Fibroblast of skin of left biceps (primary cell): Measurements from ENCODE around the gene FANCC.

Experiments used
- DNase-seq, 2 experiments: peaks; one replicate each; pipeline ENCODE4 v3.0.0-alpha.2; 2013; ENCODE audit warnings: low read depth in 2 of 2

The FANCC gene

GRCh38 chr9:95086564-95086955 lies 230.9 kb downstream of the FANCC start:
- DNase-seq = no peak

GRCh38 chr9:95085861-95086563 lies 231.5 kb downstream of the FANCC start:
- DNase-seq = no peak

GRCh38 chr9:95085036-95085770 lies 232.3 kb downstream of the FANCC start:
- no peak for DNase-seq

GRCh38 chr9:95084254-95084934 lies 233.1 kb downstream of the FANCC start:
- no peak for DNase-seq

DNA sequence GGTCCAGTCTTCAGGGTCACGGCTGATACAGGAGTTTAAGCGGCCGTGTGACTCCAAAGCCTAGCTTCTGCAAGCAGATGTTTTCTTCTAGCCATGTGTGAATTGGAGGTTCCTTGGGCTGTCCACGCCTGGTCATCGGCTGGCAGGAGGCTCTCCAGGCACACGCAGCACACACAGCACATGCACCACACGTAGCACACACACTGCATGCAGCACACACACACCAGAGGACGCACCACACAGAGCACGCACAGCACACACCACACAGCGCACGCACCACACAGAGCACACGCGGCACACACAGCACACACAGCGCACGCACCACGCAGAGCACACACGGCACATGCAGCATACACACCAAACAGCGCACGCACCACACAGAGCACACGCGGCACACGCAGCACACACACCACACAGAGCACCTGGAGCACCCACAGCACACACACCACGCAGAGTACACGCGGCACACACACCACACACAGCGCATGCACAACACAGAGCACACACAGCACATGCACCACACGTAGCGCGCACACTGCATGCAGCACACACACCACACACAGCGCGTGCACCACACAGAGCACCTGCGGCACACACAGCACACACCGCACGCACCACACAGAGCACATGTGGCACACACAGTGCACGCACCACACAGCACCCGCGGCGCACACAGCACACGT lies 234.3 kb downstream of the FANCC start:
- DNase-seq = no peak

- no peak for DNase-seq
Observed at GRCh38 chr9:95082401-95083084, 235.0 kb downstream of the FANCC start.

- DNase-seq = no peak
Observed at GRCh38 chr9:95081998-95082397, 235.5 kb downstream of the FANCC start.

DNA sequence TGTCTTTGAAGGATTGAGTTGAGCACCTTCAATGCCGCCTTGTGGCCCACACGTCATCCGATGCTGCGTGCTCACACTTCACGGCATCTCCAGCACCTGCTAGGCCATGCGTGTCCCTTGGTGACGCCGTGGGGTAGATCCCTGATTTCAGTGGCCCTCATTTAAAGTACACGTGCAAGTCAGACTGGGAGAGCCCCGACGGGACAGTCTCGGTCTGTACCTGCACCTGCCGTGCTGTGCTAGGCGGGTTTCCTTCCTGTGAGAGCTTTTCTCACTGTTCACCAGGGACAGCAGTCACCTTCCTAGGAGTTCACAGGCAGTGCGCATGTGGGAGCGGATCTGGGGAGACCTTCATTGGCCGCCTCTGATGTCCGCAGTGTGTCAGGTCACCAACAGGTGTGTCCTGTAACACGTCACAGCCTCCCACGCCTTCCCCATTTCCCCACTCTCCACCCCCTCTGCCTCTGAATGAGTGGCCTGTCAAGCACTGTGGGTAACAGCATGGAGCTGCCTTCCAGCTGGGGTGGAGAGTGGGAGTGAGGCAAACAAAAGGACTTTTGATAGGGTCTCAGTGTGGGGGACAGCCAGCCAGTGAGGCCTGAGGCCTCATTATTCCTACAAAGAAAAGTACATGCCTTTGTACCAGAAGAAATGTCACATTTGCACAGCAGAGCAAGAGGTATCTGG lies 236.4 kb downstream of the FANCC start:
- DNase-seq = no peak

DNA sequence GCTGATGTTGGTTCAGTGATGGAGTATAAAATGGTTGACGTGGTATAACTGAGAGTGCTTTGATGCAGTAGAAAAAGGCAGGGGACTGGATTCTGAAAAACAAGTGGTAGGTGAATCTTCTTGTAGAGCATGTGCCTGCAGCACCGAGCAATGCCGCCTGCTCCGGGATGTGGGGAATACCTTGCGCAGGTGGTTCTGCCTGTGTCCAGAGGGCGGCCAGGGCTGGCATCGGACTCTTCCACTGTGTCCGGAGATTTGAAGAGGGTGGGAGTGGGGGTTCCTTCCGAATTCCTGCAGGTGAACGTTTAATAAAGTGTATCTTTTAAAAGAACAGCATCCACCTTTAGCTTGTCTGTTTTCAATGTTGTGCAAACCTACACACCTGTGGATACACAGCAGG lies 238.0 kb downstream of the FANCC start:
- DNase-seq = no peak

DNA sequence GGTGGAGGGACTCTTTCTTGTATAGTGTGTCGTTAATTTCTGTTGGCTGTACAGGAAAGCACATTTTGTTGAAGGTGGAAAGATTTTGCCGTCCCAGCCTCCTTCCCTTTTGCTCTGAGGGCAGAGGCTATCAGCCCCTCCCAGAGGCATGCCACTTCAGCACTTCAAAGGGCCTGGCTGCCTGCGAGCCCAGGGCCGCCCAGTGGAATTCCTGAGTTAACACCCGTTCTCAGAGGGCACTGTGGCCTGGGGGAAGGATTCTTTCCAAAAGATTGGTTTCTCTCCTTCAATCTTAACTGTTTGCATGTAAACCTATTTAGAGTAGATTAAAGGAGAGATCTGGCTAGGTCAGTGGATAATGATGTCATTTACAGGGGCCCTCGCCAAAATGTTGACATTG lies 238.6 kb downstream of the FANCC start:
- DNase-seq = no peak

DNA sequence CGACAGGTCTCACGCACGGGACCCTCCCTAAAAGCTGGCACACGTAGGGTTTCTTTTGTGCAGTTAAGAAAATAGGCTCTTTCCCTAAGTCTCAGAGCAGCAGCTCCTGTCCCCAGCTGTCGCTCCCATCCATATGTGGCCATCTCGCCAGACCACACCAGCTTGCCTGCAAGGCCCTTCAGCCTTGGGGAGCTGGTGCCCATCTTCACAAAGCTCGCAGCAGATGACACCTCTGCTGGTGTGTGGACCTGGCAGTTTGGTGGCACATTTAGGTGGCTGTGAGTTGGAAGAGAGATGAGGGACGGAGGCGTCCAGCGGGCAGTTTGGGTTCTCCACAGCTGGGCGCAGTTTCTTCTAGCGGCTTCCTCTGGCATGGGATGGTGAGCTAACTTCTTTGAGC lies 239.0 kb downstream of the FANCC start:
- no peak for DNase-seq

- DNase-seq = no peak
Observed at GRCh38 chr9:95077766-95078370, 239.6 kb downstream of the FANCC start.

DNA sequence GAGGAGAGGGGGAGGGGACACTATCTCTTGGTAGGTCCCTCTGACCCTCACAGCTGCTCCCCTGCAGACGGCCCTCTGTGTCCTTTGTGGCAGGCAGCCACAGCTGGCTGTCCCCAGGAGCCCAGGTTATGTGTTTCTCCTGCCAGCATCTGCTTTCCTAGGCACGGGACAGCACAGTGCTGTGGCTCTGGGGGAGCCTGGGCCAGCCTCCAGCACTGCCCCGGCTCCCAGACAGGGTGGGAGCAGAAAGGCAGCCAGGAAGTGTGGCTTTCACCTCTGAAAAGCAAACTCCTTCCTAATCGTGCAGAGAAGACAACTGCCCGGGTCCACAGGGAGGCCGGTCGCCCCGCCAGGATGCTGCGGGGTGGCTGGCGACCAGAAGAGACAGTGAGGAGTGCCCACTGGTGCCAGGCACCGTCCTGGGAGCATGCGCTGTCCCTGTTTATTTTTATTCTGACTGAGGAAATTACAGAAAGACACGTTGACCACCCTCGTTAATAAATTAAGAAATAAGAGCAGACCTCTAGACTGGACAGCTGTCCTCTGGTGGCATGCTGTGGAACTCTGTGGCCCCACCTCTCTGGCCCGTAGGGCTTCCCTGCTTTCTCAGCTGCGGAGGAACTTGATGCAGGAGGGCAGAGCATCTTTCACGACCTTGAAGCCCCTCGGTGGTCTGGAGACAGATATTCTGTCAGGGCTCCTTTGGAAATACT lies 240.3 kb downstream of the FANCC start:
- no peak for DNase-seq

- no peak for DNase-seq
Observed at GRCh38 chr9:95076696-95077052, 240.8 kb downstream of the FANCC start.

DNA sequence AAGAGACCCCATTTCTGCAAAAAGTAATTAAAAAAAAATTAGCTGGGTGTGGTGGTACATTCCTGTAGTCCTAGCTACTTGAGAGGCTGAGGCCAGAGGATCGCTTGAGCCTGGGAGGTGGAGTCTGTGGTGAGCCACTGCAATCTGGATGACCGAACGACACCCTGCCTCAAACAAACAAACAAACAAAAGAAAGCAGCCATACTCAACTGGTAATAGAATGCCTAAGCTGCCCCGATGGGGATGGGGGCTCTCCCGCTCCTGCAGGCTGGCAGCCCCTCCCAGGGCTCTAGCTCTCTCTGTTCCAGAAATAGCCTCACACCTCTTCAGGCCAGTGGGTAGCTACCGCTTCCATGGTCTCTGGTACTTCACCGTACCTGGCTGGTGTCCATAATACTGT lies 241.8 kb downstream of the FANCC start:
- DNase-seq = no peak

DNA sequence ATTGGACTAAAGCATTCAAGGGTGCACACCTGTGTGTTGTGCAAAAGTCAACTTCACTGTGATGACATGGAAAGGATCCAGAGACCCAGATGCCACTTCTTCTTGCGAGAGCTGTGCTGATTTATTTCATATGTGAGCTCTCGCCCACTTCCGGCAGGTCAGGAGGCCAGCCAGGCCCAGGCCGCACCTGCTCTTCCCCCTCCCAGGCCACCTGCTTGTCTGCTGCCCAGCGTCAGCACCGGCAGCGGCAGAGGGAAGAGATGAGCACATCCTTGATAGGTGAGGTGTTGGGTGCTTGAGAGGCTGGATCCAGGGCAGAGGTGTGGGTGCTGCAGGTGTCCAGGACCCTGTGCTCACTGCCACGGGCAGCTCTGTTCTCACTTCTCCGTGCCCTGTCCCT lies 242.9 kb downstream of the FANCC start:
- no peak for DNase-seq

DNA sequence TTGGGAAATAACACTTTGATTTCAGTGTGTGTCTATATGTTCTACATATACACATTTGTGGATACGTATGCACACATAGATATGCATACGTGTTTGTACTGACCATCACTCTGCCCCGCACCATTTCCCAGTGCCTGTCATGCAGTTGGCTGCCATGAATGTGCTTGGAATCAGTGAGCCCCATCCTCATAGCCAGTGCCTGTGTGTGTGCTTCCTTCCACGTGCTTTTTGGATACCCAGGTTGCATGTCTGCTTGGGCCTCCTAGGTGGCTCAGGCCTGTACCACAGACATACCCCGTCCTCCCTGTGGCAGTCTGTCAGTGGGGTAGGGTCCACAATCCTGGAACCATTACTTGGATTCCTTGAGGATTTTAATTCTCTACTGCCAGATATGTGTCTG lies 243.6 kb downstream of the FANCC start:
- DNase-seq = no peak

GRCh38 chr9:95073042-95073607 lies 244.4 kb downstream of the FANCC start:
- no peak for DNase-seq

GRCh38 chr9:95071925-95072324 lies 245.6 kb downstream of the FANCC start:
- no peak for DNase-seq

DNA sequence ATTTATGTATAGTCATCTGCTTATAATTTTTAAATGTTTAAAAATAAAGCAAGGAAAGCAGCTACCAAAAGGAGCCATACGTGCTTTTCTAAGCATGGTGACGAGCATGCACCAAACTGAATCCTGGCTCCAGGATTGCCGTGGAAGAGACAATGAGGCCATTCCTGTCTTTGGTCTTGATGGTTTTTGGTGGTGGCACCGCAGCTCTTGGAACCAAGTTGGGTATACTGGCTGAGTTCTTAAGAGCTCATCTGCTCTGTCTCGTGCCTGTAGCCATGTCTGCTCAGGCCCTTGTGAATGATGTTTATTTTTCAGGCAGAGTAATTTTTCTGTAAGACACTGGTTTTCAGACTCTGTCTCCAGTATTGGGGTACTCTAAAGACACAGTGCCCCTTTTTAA lies 246.1 kb downstream of the FANCC start:
- DNase-seq = no peak
